Activated naive CD4-positive, alpha-beta T cell treated with Interleukin-2 at 50 U/mL for 16 hours (primary cell): Measurements from ENCODE around the gene NAA15.
"Not testable (repeated sequence)": the region's sequence is repeated elsewhere in the genome, so short reads cannot be mapped to it uniquely, and the experiment has no call there.

Source experiments
- DNase-seq: peaks from one replicate; pipeline ENCODE4 v3.0.0-alpha.2; 2020

The NAA15 gene

DNA sequence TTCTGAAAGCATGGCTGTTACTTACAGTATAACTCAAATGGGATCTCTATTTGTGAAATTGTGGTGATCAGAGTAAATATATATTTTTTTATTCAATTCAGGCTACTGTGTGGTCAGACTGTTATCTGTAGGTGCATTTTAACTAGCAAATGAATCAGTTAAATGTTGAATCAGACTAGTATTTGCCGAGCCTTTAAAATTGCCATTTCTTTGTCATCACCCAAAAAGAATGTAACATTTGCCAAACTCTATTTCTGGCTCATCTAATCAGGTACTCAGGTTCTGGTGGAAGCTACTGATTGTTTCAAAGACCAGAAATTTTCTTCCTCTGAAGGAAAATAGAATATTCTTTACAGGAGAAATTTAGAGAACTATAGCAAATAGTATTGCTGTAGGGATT lies 1.8 kb upstream of the NAA15 start:
- no peak for DNase-seq

GRCh38 chr4:139300431-139301112 lies 733 bp upstream of the NAA15 start:
- DNase-seq: no peak

GRCh38 chr4:139301821-139302611 lies 711 bp downstream of the NAA15 start, which contains the start of gene NDUFC1:
TSS of gene NDUFC1 (minus strand) at chr4:139302477. CDS start at chr4:139295798, 6,679 bp downstream.
- peak; percentile 72 for DNase-seq

GRCh38 chr4:139304920-139305319 lies 3.6 kb downstream of the NAA15 start:
- no peak for DNase-seq

GRCh38 chr4:139311909-139312308 lies 10.6 kb downstream of the NAA15 start:
- no peak for DNase-seq

DNA sequence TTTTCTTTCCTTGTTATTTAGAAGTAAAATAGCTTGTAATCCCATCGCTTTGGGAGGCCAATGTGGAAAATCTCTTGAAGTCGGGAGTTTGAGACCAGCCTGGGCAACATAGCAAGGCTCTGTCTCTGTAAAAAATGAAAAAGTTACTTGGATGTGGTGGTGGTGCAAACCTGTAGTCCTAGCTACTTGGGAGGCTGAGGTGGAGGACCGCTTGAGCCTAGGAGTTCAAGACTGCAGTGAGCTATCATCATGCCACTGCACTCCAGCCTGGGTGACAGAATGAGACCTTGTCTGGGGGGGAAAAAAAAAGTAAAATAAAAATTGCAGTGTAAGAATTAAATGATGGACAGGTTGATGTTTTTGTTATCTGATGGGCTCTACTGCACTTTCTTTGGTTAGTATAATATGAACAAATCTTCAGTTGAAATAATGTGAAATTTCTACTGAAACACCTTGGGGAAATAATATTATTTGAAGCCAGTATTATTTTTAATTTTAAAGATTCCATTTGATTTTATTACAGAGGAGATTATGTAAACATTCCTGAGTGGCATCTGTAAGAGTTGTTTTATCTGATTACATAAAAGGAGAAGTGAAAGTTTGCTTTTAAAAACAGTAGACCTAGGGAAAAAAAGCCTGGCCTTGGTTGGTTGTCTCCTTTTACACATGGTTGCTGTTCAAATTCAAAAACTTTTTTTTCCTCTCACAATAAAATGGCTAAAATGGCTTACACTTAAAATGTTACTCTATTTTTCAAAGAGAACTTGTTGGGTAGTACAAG lies 11.4 kb downstream of the NAA15 start:
- no peak for DNase-seq

GRCh38 chr4:139313414-139313813 lies 12.1 kb downstream of the NAA15 start:
- not testable (repeated sequence) for DNase-seq

DNA sequence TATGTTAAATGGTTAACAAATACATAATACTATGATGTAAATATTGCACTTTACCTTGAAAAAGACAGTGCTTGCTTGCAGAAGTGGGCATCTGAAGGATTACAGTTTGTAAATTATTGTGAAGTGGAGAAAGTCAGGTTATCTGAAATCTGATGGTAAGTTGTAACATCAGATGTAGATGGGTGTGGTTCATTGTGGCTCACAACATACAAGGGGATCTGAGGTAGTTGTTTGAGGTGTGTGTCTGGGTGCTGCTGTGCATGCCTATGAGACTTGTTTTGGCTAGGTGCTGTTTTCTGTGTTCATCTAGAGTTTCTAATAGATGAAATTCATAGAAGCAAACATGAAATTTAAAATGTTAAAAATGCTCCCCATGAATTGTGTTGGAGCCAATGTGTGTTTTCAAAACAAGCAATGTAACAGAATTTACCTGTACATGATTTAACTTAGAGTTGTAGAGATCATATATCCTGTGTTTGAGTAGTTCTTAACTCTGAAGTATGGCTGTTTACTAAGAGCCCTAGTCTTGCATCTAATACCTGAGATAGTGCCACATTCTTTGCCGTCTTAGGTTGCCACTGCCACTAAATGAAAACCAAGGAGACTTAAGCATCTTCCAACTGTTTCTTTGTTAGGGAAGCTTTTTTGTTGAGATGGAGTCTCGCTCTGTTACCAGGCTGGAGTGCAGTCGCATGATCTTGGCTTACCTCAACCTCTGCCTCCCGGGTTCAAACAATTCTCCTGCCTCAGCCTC lies 12.9 kb downstream of the NAA15 start:
- DNase-seq: no peak

DNA sequence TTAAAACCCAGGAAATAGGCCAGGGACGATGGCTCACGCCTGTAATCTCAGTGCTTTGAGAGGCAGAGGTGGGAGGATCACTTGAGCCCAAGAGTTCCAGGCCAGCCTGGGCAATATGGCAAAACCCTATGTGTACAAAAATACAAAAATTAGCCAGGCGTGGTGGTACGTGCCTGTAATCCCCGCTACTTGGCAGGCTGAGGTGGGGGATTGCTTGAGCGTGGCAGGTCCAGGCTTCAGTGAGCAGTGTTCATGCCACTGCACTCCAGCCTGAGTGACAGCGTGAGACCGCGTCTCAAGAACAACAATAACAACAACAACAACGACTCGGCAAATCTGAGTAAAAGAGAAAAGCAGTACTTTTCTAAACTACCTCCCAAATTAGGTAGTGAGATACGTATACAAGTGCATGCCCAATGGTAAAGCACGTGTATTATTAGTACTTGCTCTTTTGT lies 13.9 kb downstream of the NAA15 start:
- DNase-seq: no peak

- DNase-seq: no peak
These were observed 15.4 kb downstream of the NAA15 start for GRCh38 chr4:139316733-139317132.

DNA sequence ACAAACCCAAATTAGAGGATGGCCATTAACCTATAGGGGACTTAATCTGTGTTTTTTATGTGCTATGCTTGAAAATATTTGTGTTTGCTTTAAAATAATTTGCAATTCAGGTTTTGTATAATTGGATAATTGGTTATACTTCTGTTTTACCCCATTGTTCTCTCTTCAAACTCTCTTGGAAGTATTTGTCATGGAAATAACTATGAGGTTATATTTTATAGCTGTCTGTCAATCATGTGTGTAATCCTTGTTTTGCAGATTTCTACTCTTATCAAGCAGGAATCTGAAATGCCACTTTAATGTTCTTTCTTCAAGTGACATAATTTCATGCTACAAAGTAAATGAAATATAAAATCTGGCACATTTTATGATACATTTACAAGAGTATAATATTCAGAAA lies 16.3 kb downstream of the NAA15 start:
- no peak for DNase-seq

DNA sequence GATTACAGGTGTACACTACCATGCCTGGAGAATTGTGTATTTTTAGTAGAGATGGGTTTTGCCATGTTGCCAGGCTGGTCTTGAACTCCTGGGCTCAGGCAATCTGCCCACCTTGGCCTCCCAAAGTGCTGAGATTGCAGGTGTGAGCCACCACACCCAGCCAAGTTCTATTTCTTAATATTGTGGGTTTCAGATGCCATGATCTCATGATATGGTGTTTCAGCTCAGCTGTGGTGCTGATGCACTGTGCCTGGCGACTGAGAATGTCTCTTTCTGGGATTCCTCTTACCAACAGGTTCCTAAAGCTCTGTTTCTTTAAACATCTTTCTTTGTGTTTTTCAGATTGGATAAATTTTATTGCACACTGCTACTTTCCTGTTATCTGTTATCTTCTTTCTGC lies 18.3 kb downstream of the NAA15 start:
- DNase-seq: no peak

GRCh38 chr4:139322070-139322469 lies 20.8 kb downstream of the NAA15 start:
- not testable (repeated sequence) for DNase-seq

- DNase-seq: not testable (repeated sequence)
These were observed 21.2 kb downstream of the NAA15 start for GRCh38 chr4:139322541-139322940.

DNA sequence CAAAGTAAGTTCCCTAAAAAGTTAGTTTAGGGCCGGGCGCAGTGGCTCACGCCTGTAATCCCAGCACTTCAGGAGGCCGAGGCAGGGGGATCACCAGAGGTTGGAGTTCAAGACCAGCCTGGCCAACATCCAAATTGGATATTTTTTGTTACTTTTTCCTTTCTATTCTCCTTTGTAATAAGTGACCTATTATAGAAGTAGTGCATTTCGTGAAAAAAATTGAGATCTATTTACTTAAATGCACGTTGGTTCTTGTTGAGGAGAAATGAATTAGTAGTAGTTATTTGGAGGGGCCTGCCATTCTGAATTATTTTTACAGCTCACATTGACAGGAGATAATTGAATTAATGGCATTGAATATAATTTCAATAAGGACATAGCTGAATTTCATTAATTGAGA lies 23.3 kb downstream of the NAA15 start:
- DNase-seq: no peak

GRCh38 chr4:139329665-139330200 lies 28.4 kb downstream of the NAA15 start:
- no peak for DNase-seq

- no peak for DNase-seq
These were observed 29.0 kb downstream of the NAA15 start for GRCh38 chr4:139330283-139330682.

DNA sequence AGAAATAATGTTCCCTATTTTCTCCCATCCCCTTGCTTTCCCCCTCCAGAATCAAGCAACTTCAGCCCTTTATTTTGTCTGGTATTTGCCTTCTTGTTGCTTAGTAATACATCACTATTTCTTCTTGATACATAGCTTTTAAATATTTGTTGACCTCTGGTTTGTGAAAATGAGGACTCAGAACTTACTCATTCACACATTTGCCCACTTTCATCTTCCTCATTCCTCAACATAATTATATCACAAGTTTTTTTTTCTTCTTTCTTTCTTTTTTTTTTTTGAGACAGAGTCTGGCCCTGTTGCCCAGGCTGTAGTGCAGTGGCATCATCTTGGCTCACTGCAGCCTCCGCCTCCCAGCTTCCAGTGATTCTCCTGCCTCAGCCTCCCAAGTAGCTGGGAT lies 29.9 kb downstream of the NAA15 start:
- no peak for DNase-seq

DNA sequence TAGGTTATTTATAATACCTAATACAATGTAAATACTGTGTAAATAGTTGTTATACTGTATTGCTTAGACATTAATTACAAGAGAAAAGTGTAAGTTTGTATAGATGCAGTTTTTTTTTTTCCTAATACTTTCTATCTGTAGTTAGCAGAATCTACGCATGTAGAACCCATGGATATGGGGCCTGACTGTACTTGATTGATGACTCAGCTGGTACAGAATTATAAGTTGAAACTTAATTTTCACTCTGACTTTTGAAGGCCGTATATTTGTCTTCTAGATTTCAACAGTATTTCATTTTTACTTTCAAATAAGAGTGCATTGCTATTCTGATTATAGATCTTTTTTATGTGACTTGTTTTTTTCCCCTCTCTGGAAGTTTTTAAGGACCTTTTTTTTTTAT lies 31.7 kb downstream of the NAA15 start:
- no peak for DNase-seq

DNA sequence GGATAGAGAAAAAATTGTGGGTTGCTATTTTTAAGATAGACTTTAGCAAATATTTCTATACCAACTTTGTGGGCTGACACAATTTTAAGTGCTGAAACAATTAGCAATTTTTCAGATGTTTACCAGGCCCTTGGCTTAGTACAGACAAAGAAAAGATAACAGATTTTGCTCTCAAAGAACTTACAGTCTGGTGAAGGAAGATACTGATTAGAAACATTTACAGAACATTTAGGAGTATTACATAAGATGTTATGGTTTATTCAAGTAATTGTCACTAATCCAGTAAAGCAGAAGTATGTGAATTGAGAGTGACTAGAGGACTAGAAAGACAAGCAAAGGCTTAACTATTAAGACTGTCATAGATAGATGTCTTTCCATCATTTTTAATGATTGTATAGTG lies 36.3 kb downstream of the NAA15 start:
- DNase-seq: no peak

GRCh38 chr4:139361301-139361700 lies 60.0 kb downstream of the NAA15 start:
- no peak for DNase-seq

GRCh38 chr4:139367421-139368090 lies 66.3 kb downstream of the NAA15 start:
- no peak for DNase-seq
